ENCODE results near the gene BRF1. TPM values are rescaled to one million over a fixed set of nuclear protein-coding genes. Genes with fewer than 3 reads are reported as not detected.

The BRF1 gene
- total RNA-seq, 1 donor from 2014 or later: 61.1 TPM

GRCh38 chr14:105195051-105195450, 105.8 kb downstream of the BRF1 start:
- DNase-seq: no peak

GRCh38 chr14:105193916-105194782, 106.7 kb downstream of the BRF1 start:
- DNase-seq: no peak

GRCh38 chr14:105192866-105193731, 107.7 kb downstream of the BRF1 start:
- DNase-seq: no peak

- DNase-seq: no peak
These were observed 112.8 kb downstream of the BRF1 start for GRCh38 chr14:105187935-105188524.

- DNase-seq: no peak
These were observed 113.7 kb downstream of the BRF1 start for GRCh38 chr14:105187116-105187515.

- no peak for DNase-seq
These were observed 114.8 kb downstream of the BRF1 start for GRCh38 chr14:105185973-105186372.

GRCh38 chr14:105185001-105185400, 115.8 kb downstream of the BRF1 start:
- no peak for DNase-seq

- DNase-seq: no peak
These were observed 116.3 kb downstream of the BRF1 start for GRCh38 chr14:105184461-105184860.

GRCh38 chr14:105182296-105183020, 118.3 kb downstream of the BRF1 start:
- no peak for DNase-seq

GRCh38 chr14:105181549-105182295, 119.1 kb downstream of the BRF1 start:
- DNase-seq: no peak

- DNase-seq: peak; percentile 36
These were observed 119.9 kb downstream of the BRF1 start, which contains the start of gene NUDT14 for GRCh38 chr14:105180592-105181548. TSS of gene NUDT14 (minus strand) at chr14:105181312. CDS start at chr14:105181209, 103 bp downstream.

- DNase-seq: no peak
These were observed 121.6 kb downstream of the BRF1 start for GRCh38 chr14:105179191-105179590.

GRCh38 chr14:105178868-105179140, 122.0 kb downstream of the BRF1 start:
- no peak for DNase-seq

GRCh38 chr14:105178069-105178867, 122.5 kb downstream of the BRF1 start:
- DNase-seq: no peak

- no peak for DNase-seq
These were observed 123.7 kb downstream of the BRF1 start for GRCh38 chr14:105177082-105177481.

GRCh38 chr14:105176513-105176912, 124.3 kb downstream of the BRF1 start:
- no peak for DNase-seq

- DNase-seq: no peak
These were observed 126.6 kb downstream of the BRF1 start for GRCh38 chr14:105173901-105174894.

GRCh38 chr14:105173145-105173544, 127.7 kb downstream of the BRF1 start:
- no peak for DNase-seq

Data from occipital lobe (tissue), 2 donors.